ENCODE measurements around the gene TBC1D9B.
"Not testable (repeated sequence)": the region's sequence is repeated elsewhere in the genome, so short reads cannot be mapped to it uniquely, and the experiment has no call there.

Gene TBC1D9B

DNA sequence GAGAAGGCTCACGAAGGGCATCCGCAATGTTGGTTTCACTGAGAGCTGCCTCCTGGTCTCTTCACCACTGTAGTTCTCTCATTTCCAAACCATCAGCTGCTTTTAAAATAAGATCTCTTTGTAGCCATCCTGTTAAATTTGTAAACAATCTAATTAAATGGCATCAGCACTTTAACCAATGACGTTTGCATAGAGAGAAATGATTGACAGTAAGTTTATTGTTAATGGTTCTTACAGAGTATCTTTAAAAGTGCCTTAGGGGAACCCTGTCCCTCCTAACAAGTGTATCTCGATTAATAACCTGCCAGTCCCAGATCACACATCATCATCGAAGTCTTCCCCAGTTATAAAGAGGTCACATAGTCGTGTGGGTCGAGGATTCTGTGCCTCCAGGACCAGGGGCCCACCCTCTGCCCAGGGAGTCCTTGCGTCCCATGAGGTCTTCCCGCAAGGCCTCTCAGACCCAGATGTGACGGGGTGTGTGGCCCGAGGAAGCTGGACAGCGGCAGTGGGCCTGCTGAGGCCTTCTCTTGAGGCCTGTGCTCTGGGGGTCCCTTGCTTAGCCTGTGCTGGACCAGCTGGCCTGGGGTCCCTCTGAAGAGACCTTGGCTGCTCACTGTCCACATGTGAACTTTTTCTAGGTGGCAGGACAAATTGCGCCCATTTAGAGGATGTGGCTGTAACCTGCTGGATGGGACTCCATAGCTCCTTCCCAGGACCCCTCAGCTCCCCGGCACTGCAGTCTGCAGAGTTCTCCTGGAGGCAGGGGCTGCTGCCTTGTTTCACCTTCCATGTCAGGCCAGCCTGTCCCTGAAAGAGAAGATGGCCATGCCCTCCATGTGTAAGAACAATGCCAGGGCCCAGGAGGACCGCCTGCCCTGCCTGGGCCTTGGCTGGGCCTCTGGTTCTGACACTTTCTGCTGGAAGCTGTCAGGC is 70.4 kb downstream of the TBC1D9B start:
- no peak for DNase-seq (ENCODE audit: low read depth)

DNA sequence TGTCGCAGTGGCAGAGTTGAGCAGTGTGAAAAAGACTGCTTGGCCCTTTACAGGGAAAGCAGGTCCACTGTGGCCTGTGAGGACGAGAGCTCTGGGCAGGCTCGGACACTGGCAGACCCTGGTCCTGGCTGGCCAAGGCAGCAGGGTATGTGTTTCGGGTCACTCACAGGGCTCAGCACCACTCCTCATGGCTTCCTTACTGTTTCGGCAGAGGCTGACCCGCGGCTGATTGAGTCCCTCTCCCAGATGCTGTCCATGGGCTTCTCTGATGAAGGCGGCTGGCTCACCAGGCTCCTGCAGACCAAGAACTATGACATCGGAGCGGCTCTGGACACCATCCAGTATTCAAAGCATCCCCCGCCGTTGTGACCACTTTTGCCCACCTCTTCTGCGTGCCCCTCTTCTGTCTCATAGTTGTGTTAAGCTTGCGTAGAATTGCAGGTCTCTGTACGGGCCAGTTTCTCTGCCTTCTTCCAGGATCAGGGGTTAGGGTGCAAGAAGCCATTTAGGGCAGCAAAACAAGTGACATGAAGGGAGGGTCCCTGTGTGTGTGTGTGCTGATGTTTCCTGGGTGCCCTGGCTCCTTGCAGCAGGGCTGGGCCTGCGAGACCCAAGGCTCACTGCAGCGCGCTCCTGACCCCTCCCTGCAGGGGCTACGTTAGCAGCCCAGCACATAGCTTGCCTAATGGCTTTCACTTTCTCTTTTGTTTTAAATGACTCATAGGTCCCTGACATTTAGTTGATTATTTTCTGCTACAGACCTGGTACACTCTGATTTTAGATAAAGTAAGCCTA is 71.3 kb downstream of the TBC1D9B start:
- no peak for DNase-seq (ENCODE audit: low read depth)

DNA sequence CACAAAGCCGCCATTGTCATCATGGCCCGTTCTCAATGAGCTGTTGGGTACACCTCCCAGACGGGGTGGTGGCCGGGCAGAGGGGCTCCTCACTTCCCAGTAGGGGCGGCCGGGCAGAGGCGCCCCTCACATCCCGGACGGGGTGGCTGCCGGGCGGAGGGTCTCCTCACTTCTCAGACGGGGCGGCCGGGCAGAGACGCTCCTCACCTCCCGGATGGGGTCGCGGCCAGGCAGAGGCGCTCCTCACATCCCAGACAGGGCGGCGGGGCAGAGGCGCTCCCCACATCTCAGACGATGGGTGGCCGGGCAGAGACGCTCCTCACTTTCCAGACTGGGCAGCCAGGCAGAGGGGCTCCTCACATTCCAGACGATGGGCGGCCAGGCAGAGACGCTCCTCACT is 72.8 kb downstream of the TBC1D9B start:
- DNase-seq (ENCODE audit: low read depth): not testable (repeated sequence)

DNA sequence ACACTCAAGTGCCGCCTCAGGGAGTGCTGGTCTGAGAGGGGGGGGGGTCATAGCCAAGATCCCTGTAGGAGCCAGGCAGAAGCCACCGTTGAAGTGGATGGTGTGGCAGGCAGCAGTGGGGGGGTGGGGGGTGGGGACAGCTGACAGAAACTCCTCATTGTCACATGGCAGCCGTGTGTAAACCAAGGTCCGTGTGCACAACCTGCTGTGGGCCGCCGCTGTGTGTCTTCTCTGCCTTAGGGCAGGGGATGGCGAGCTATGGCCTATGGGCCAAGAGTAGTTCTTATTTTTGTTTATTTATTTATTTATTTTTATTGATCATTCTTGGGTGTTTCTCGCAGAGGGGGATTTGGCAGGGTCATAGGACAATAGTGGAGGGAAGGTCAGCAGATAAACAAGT is 73.6 kb downstream of the TBC1D9B start:
- no peak for DNase-seq (ENCODE audit: low read depth)

DNA sequence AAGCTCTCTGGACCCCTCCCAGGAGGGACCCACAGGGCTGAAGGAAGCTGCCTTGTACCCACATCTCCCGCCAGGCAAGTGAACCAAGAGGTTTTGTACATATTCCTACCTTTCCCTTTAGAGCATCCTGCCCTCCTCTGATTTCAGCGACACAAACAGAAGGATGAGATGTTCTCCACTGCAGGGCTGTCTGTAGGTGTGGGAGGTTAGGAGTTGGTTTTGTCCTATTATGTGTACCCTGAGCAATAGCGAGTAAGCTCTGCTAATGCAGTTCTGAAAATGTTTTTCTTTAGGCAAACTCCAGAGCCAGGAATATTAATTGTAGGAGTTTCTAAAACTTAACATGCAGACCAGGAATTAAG is 74.0 kb downstream of the TBC1D9B start:
- no peak for DNase-seq (ENCODE audit: low read depth)

DNA sequence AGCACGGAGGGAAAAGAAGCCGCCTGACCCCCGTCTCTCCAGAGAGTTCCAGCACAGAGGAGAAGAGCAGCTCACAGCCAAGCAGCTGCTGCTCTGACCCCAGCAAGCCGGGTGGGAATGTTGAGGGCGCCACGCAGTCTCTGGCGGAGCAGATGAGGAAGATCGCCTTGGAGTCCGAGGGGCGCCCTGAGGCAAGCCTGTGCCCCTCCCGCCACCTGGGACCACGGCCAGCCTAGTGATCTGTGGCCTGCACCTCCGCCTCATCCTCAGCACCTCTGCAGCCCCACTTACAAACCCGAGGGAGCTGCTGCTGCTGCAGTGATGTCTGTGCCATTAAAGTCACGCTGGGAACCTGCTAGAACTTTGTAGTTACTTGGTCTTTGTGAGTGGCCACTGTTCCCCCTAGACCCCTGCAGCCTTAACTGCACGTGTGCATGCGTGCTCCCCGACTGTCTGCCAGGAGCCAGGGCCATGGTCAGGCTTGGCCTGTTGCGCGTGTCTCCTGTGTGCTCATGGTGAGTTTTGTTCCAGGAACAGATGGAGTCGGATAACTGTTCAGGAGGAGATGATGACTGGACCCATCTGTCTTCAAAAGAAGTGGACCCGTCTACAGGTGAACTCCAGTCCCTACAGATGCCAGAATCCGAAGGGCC is 74.5 kb downstream of the TBC1D9B start:
- no peak for DNase-seq (ENCODE audit: low read depth)

DNA sequence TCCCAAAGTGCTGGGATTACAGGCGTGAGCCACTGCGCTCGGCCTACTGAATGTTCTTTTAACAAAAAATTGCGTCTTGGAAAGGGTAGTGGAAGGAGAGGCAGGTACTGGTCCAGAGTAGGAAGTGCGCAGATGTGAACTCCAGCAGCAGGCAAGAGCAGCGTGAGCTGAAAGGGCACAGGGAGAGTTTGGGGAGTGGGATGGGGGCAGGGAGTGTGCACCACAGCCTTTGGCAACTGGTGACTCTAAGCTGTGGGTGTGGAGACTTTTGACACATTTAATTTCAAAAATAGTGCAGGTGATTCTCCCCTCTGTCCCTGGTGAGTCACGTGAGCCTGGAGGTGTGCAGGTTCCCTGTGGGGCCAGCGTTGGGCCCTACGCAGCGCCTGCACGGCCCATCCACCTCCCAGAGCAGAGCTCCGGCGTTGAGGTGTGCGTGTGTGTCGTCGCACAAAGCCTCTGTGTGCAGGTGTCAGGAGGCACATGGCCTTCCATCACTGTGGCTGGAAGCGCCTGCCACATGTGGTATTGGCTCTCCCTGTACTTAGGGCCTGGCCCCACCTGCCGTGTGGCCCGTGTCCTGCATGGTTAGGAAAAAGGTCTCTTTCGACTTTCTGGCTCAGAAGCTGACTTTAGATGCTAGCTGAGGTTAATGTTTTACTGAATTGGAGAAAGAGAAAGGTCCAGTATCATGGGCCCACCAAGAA is 75.5 kb downstream of the TBC1D9B start:
- DNase-seq (ENCODE audit: low read depth): no peak

DNA sequence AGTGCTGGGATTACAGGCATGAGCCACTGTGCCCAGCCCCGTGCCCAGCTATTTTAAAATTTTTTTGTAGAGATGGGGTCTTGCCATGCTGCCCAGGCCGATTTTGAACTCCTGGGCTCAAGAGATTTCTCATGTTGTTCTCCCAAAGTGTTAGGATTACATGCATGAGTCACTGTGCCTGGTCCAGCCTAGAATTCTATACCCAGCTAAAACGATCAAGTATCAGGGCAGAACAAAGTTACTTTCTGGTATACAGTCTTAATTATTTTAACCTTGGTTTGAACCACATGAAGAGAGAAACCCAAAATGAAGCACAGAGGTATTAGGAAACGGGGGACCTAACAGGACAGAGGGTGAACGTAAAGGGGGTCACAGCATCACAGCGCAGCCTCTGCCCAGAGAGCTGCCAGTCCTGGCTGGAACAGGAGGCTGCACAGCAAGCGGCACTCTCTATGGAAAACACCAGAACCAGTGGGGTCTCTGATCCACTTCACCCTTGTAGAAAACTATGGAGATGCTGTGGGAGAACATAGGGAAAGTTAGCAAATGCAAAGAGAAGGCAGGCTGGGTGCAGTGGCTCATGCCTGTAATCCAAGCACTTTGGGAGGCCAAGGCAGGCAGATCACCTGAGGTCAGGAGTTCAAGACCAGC is 76.8 kb downstream of the TBC1D9B start:
- DNase-seq (ENCODE audit: low read depth): no peak

DNA sequence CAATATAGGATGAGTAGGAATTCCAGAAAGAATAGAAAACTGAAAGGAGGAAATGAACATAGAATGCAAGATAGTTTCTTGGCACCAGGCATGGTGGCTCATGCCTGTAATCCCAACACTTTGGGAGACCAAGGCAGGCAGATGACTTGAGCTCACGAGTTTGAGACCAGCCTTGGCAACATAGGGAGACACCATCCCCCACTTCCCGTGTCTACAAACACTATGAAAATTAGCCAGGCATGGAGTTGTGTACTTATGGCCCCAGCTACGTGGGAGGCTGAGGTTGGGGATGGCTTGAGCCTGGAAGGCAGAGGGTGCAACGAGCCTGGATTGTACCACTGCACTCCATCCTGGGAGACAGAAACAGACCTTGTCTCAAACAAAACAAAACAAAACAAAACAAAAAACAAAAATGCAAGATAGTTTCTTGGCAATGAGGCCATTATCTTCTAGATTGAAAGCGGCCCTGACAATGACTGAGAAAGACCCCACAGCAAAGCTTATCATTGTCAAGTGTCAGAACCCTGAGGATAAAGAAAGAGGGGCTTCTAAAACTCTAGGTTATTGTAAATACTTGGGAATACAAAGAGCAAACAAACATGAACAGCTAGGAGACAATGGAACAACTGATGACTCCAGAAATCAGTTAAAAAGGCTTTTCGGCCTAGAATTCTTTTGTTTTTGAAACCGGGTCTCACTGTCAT is 77.8 kb downstream of the TBC1D9B start:
- DNase-seq (ENCODE audit: low read depth): no peak

DNA sequence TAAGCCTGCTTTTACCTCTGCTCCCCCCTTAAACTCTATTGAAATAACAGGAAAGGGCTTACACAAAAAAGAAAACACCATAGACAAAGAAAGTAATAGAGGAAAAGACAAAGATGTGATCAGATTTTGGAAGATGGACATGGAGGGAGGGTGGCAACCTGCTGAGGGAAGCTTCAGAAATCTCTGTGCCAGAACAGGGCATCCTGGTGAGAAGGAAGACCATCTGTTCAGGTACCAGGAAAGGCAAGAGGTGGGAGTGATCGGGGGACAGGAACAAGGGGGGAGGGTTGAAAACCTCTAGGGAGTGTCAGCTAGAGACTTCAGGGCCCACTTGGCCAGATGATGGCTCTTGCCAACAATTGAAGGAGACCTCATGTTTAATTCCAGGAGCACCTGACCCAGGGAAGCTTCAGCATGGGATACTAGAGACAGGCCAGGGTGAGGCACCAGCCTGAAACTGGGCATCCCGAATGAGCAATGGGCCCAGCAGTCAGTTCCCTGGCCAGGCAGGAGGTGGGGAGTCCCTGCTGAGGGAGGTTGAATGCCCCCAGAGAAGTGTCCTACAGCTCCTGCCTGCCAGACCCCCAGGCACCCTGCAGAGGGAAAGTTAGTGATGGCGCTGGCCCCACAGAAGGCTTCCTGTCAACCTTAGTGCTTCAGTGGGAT is 78.8 kb downstream of the TBC1D9B start:
- no peak for DNase-seq (ENCODE audit: low read depth)

DNA sequence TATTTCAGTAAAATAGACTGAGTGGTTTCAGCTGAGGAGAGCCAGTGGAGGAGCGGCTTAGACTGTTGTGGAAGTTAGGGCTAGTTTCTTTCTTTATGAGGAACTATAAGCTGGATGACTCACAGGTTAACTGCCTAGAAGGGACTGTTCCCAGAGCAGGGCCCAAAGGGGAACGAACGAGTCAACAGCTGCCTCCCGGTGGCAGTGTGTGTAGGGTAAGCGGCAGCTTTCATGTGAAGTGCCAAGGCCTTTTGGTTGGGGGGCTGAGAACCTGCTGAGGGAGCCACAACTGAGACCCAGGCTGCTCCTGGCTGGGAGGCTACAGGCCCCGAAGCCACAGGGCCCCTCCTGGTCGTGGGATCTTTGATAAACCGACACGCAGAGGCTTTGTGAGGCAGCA is 80.0 kb downstream of the TBC1D9B start:
- DNase-seq (ENCODE audit: low read depth): peak; percentile 36

DNA sequence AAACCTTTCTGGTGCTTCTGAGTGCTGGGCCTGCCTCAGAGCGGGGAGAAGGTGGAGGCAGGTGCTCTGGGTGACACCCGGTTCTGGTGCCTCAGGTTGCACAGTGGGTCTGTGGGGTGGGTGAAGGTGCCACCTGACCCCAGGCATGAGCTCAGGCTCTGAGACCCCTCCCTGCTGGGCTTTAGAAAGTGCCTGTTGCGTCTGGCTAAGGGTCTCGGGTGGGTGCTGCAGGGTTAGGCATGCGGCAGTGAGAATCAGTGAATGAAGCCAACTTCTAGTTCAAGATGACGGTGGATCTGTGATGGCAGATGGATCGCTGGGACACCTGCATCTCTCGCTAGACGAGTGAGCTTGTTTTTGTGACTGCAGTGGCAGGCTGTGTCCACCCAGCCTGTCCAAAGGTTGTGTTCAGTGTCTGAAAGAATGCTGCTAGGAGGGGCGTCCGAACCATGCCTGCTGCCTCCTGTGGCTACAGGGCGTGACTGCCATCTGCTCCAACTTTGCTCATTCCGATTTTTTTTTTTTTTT is 82.0 kb downstream of the TBC1D9B start:
- no peak for DNase-seq (ENCODE audit: low read depth)

DNA sequence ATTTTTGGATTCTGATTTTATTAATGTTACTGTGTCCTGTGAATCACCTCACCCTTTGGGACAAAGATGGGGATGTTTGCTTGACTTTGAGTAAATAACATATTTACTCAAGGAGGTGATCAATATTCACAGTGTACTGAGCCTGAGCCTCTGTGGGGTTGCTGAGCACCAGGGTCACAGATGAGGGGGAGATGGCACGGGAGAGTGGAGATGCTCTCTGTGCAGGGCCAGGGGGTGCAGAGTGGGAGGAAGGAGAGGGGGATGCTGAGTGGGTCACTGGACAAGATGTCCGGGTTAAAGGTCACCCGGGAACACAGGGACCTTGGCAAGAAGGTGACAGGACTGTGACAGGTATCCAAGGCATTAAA is 83.0 kb downstream of the TBC1D9B start:
- DNase-seq (ENCODE audit: low read depth): no peak

DNA sequence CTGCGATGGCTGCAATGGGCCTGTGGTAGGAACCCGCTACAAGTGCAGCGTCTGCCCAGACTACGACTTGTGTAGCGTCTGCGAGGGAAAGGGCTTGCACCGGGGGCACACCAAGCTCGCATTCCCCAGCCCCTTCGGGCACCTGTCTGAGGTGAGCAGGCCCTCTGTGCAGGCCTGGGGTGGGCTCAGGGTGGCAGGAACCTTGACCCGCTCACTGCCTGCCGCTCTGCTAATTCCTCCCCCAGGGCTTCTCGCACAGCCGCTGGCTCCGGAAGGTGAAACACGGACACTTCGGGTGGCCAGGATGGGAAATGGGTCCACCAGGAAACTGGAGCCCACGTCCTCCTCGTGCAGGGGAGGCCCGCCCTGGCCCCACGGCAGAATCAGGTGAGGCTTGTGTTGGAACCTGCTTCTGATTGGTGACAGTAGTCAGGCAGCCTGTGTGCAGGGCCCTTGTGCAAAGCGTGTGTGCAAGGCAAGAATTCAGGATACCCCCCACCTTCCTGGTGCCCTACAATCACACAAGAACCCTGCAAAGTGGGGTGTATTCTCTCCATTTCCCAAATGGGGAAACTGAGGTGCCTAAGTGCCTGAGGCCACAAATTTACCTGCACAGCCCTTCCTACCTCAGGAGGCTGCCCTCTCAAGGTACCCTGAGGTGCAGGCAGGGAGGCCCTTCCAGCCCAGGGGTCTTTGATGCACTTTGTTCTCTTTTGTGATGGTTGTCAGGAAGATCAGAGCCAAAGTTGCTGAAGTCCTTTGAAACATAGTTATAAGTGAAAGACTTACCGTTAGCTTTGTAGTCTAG is 83.6 kb downstream of the TBC1D9B start:
- DNase-seq (ENCODE audit: low read depth): no peak

DNA sequence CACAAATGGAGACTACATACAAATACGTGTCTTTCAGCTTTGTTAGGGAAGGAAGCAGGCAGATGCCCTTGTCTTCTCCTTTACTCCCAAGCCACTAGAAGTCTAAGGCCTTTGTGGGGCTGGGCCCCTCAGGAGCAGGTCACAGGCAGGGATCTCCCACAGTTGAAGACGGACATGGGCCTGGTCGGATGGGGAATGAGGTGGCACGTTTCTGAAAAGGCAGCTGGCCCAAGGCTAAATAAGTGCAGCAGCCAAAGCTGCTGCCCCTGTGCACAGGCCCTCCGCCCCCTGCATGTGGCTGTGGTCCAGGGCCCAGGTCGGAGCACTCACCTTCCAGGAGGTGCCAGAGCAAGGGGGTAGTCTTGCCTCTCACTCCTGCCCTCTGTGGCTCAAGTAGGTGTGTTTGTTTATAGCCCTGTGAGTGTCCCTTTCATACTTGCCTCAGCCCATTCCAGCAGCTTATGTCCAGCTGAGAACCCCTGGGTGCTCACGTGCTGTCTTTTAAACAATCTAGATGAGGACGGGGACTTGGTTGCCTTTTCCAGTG is 85.2 kb downstream of the TBC1D9B start:
- no peak for DNase-seq (ENCODE audit: low read depth)

DNA sequence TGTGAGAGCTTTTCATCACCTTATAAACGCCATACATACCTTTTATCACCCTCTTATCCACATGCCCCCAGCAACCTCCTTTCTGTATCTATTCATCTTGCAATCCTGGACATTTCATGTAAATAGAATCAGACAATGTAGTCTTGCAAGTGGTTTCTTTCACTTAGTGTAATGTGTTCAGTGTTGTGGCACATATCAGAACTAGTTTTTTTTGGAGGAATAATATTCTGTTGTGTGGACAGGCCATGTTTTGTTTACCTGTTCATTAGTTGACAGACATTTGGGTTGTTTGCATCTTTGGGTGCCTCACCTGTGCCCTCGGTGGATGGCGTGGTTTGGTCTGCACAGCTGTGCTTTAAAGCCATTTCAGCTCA is 85.7 kb downstream of the TBC1D9B start:
- no peak for DNase-seq (ENCODE audit: low read depth)

DNA sequence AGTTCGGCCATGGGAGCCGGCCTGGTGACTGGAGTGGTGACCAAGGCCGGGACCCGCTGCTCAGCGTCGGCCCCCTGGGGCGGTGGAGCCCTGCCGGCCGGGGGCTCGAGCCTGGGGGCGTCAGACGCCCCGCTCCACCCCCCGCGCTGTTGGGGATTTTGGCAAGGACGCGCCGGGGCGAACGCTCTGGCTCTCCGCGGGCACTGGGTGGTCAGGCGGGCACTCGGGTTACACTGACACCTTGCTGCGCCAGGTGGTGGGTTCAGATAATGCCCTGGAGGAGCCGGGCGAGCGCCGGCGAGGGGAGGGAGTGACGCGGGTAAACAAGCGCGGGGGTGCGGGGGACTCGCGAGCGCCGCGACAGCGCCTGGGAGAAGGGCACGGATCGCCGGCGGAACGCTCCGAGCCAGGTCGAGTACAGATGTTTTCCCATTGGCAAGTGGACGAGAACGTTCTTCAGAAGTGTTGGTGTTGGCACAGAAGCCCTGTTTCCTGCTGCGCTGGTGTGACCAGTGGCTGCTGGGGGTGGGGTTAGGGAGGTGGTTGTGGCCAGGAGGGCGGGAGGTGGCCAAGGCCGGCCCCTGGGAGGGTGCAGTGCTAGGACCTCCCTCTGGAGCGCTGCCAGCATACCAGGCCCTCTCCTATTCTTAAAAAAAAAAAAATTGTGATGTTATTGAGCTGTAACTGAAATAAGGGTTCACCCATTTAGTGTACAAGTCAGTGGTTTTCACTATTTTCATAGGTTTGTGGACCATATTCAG is 86.2 kb downstream of the TBC1D9B start:
- DNase-seq (ENCODE audit: low read depth): peak; percentile 94
